Cardiac muscle cell (in vitro differentiated cells and primary cell): ENCODE results near the gene TTC6. TPM values are rescaled to one million over a fixed set of nuclear protein-coding genes. Genes with fewer than 3 reads are reported as not detected.

ENCODE experiments used
- DNase-seq, 2 donors: peaks; one replicate each; pipeline versions ENCODE4 v3.0.0 to v3.0.0-alpha.2; 2010 to 2017; ENCODE audit warnings: low read depth in 1 of 2, low spot score in 1 of 2
- H3K27ac ChIP-seq: fragments of 200-600 bp; sonication (generic); 2 replicates; pipeline ENCODE4 v1.5.1; 2016
- H3K27me3 ChIP-seq: fragments of 200-600 bp; sonication (generic); 2 replicates; pipeline ENCODE4 v1.6.0; 2016; ENCODE audit warnings: control low read depth
- H3K36me3 ChIP-seq: fragments of 200-600 bp; sonication (generic); 2 replicates; pipeline ENCODE4 v1.5.1; 2016; ENCODE audit warnings: control low read depth
- H3K4me1 ChIP-seq: fragments of 200-600 bp; sonication (generic); 2 replicates; pipeline ENCODE4 v1.8.1; 2017; ENCODE audit warnings: low read depth, mild to moderate bottlenecking, mixed run types
- H3K4me3 ChIP-seq: fragments of 200-600 bp; sonication (generic); 2 replicates; pipeline ENCODE4 v1.5.1; 2016; ENCODE audit warnings: mild to moderate bottlenecking
- H3K9me3 ChIP-seq: fragments of 200-600 bp; sonication (generic); 2 replicates; pipeline ENCODE4 v1.5.1; 2017; ENCODE audit warnings: low read depth, mild to moderate bottlenecking, control low read depth
- CTCF ChIP-seq: IDR thresholded peaks from 2 replicates; pipeline ENCODE4 v1.5.1; 2012; ENCODE audit warnings: low read depth, mild to moderate bottlenecking, low read length
- polyA plus RNA-seq: library from polyadenylated mRNA; unstranded; fragments of >200 nt; fragmentation: Nextera tagmentation; extraction: Ambion mirVana; gene quantifications from 2 replicates; pipeline ENCODE4 v1.2.1, GENCODE V29; 2016
- total RNA-seq: library from RNA; depleted of rRNA; stranded (reverse); fragments of >200 nt; gene quantifications from 2 replicates; pipeline ENCODE4 v1.2.3, GENCODE V29; 2016

Gene TTC6
- total and polyA plus RNA-seq, 2 experiments from 2014 or later: not detected

GRCh38 chr14:37593511-37594237, 1.8 kb upstream of the TTC6 start:
- peaks cover 9% of the 10 kb centered on the region for H3K4me1 ChIP-seq
- DNase-seq: no peak
- TF ChIP-seq CTCF: no peak
- H3K27ac ChIP-seq: no peak overlapping the region
- no peaks in the 10 kb centered on the region for H3K36me3 ChIP-seq
- H3K27me3 ChIP-seq: peaks cover 99% of the 10 kb centered on the region
- no peak overlapping the region for H3K4me3 ChIP-seq
- H3K9me3 ChIP-seq: no peaks in the 10 kb centered on the region

GRCh38 chr14:37594238-37594970, 1.0 kb upstream of the TTC6 start:
- peak; percentile 84 to 86 for DNase-seq
- peak; percentile 84 for TF ChIP-seq CTCF
- H3K4me1 ChIP-seq: peaks cover 9% of the 10 kb centered on the region
- peaks cover 99% of the 10 kb centered on the region for H3K27me3 ChIP-seq
- no peak overlapping the region for H3K27ac ChIP-seq
- no peaks in the 10 kb centered on the region for H3K36me3 ChIP-seq
- peak overlapping the region; percentile 14 for H3K4me3 ChIP-seq
- H3K9me3 ChIP-seq: no peaks in the 10 kb centered on the region

GRCh38 chr14:37595809-37596621, 586 bp downstream of the TTC6 start:
- peak overlapping the region; percentile 31 for H3K4me3 ChIP-seq
- H3K36me3 ChIP-seq: no peaks in the 10 kb centered on the region
- no peak overlapping the region for H3K27ac ChIP-seq
- no peak for DNase-seq
- peaks cover 99% of the 10 kb centered on the region for H3K27me3 ChIP-seq
- no peaks in the 10 kb centered on the region for H3K9me3 ChIP-seq
- no peak for TF ChIP-seq CTCF
- peaks cover 9% of the 10 kb centered on the region for H3K4me1 ChIP-seq

GRCh38 chr14:37596790-37597472, 1.5 kb downstream of the TTC6 start:
- no peaks in the 10 kb centered on the region for H3K36me3 ChIP-seq
- no peak overlapping the region for H3K27ac ChIP-seq
- H3K27me3 ChIP-seq: peaks cover 99% of the 10 kb centered on the region
- no peak for DNase-seq
- H3K4me1 ChIP-seq: peaks cover 9% of the 10 kb centered on the region
- no peaks in the 10 kb centered on the region for H3K9me3 ChIP-seq
- no peak for TF ChIP-seq CTCF
- no peak overlapping the region for H3K4me3 ChIP-seq

GRCh38 chr14:37597538-37597913, 2.1 kb downstream of the TTC6 start:
- Histone ChIP-seq H3K4me3 (no peak overlapping the region), H3K27me3 (peaks cover 99% of the 10 kb centered on the region), H3K36me3 (no peaks in the 10 kb centered on the region), H3K4me1 (peaks cover 9% of the 10 kb centered on the region), H3K9me3 (no peaks in the 10 kb centered on the region), H3K27ac (no peak overlapping the region)
- TF ChIP-seq CTCF: peak; percentile 51
- peak in 1 of 2 donors; percentile 41 for DNase-seq
